Stomach (tissue), 4 donors: ENCODE measurements around the gene COMMD1.

Experiments used
- POLR2AphosphoS5 ChIP-seq, 3 donors: sonication (generic); formaldehyde crosslinking; IDR thresholded peaks; one replicate each; pipeline ENCODE4 v1.6.1; 2016; ENCODE audit warnings: antibody characterized with exemption in 3 of 3
- TF ChIP-seq, protein P1 (sequence below), 7 experiments: fragments of 450-650 bp in 4 of 7; fragments of 200-600 bp in 3 of 7; sonication (generic) in 3 of 7; IDR thresholded peaks; one replicate each; pipeline ENCODE4 v1.5.1; 2016 to 2019; ENCODE audit warnings: antibody characterized with exemption in 7 of 7, control low read depth in 2 of 7, mild to moderate bottlenecking in 1 of 7

DNA sequence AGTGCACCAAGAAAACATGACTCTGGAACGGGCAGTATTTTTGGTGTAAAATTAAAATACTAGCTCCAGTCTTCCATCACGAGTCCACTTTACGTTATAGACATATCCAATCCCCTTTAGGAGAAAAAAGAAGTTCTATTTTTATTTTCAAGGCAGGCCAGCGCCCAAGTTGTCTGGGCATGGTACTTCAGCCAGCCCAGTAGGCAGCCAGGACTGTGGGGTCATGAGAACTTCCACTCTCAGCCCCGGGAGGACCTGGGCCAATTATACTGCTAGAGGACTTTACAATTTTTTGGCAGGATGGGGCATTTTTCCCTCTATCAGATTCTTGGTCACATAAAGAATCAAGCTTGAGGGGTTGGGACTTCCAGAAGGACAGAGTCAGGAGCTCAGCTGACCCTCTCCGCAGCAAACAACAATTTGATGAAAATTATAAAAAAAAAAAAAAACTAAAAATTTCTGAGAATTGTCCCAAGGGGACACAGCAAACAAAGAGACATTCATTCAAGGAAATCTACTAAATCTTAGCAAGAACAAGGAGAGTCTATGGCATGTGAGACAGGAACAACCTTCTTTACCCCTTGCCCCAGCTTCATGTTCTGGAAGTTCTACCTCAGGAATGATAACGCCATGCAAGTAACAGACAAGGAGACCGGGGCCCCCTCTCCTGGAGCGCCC lies 253.1 kb downstream of the COMMD1 start:
- TF ChIP-seq, protein P1, sequence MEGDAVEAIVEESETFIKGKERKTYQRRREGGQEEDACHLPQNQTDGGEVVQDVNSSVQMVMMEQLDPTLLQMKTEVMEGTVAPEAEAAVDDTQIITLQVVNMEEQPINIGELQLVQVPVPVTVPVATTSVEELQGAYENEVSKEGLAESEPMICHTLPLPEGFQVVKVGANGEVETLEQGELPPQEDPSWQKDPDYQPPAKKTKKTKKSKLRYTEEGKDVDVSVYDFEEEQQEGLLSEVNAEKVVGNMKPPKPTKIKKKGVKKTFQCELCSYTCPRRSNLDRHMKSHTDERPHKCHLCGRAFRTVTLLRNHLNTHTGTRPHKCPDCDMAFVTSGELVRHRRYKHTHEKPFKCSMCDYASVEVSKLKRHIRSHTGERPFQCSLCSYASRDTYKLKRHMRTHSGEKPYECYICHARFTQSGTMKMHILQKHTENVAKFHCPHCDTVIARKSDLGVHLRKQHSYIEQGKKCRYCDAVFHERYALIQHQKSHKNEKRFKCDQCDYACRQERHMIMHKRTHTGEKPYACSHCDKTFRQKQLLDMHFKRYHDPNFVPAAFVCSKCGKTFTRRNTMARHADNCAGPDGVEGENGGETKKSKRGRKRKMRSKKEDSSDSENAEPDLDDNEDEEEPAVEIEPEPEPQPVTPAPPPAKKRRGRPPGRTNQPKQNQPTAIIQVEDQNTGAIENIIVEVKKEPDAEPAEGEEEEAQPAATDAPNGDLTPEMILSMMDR (IDR thresholded peaks at IDR 0.05): no peak
- TF ChIP-seq POLR2AphosphoS5 (IDR thresholded peaks at IDR 0.05): no peak
